ENCODE results near the gene PUM2. TPM values are rescaled to one million over a fixed set of nuclear protein-coding genes. Genes with fewer than 3 reads are reported as not detected.

Gene PUM2
- total RNA-seq, 1 experiment from 2014 or later = 117 TPM

DNA sequence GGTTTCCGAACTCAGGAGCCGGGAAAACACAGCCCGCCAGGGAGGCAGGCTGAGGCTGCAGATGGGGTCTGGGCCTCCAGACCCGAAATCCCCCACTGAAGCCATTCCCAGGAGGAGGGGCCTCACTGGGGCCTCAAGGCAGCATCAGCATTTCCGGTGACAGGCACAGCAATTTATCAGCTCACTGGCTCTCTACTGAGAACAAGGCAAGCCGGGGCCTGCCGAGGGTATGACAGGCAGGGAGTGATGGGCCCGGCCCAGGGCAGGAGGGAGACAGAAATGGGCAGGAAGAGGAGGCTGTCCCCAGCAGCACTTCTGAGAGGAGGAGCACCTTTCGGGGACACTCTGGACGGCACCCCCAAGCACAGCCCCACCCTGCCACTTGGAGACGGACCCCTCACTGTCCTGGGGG, 138.2 kb downstream of the PUM2 start:
- no TSS peak for BruUV-seq (replicated peaks)
- peaks cover 41% of the 10 kb centered on the region for H3K4me1 ChIP-seq
- ChIA-PET CTCF (interaction anchor here (2.6 kb wide), 1 partner anchor 12 kb away, joined by 27 read pairs; the partner anchor contains the start of gene SDC1), POLR2A (interaction anchor here (0.5 kb wide), 1 partner anchor 85 kb away, joined by 6 read pairs; no protein-coding TSS in a partner anchor)
- Mint-ChIP-seq H3K36me3 (ENCODE audit: insufficient read depth, unreplicated experiment) (no peaks in the 10 kb centered on the region), H3K4me1 (ENCODE audit: low read depth, unreplicated experiment) (peaks cover 22% of the 10 kb centered on the region), H3K9me3 (ENCODE audit: unreplicated experiment) (no peaks in the 10 kb centered on the region), H3K27ac (ENCODE audit: unreplicated experiment) (no peak overlapping the region), H3K4me3 (ENCODE audit: unreplicated experiment) (no peak overlapping the region), H3K27me3 (ENCODE audit: insufficient read depth, unreplicated experiment) (no peaks in the 10 kb centered on the region)
- intact Hi-C loops (cut with micrococcal nuclease; ENCODE audit: unreplicated experiment) = no loop called here
- TF ChIP-seq, protein P1, sequence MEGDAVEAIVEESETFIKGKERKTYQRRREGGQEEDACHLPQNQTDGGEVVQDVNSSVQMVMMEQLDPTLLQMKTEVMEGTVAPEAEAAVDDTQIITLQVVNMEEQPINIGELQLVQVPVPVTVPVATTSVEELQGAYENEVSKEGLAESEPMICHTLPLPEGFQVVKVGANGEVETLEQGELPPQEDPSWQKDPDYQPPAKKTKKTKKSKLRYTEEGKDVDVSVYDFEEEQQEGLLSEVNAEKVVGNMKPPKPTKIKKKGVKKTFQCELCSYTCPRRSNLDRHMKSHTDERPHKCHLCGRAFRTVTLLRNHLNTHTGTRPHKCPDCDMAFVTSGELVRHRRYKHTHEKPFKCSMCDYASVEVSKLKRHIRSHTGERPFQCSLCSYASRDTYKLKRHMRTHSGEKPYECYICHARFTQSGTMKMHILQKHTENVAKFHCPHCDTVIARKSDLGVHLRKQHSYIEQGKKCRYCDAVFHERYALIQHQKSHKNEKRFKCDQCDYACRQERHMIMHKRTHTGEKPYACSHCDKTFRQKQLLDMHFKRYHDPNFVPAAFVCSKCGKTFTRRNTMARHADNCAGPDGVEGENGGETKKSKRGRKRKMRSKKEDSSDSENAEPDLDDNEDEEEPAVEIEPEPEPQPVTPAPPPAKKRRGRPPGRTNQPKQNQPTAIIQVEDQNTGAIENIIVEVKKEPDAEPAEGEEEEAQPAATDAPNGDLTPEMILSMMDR (IDR thresholded peaks at IDR 0.05; ENCODE audit: insufficient read depth in 1 of 2, low read depth in 1 of 2, low read length in 1 of 2, severe bottlenecking in 1 of 2, unreplicated experiment in 1 of 2) = no peak
- H3K4me3 ChIP-seq (ENCODE audit: low read depth, low read length) = no peak overlapping the region
- no peaks in the 10 kb centered on the region for H3K36me3 ChIP-seq (ENCODE audit: control insufficient read depth, insufficient read depth, low read length)
- DNase-seq = no peak
- no peaks in the 10 kb centered on the region for H3K27me3 ChIP-seq (replicated peaks; ENCODE audit: control insufficient read depth, insufficient read depth, low read length)
- no peaks in the 10 kb centered on the region for H3K9me3 ChIP-seq

- Mint-ChIP-seq H3K27ac (ENCODE audit: unreplicated experiment) (no peak overlapping the region), H3K9me3 (ENCODE audit: unreplicated experiment) (no peaks in the 10 kb centered on the region), H3K4me1 (ENCODE audit: low read depth, unreplicated experiment) (peaks cover 23% of the 10 kb centered on the region), H3K4me3 (ENCODE audit: unreplicated experiment) (no peak overlapping the region), H3K36me3 (ENCODE audit: insufficient read depth, unreplicated experiment) (no peaks in the 10 kb centered on the region), H3K27me3 (ENCODE audit: insufficient read depth, unreplicated experiment) (no peaks in the 10 kb centered on the region)
- no peaks in the 10 kb centered on the region for H3K36me3 ChIP-seq (ENCODE audit: control insufficient read depth, insufficient read depth, low read length)
- H3K9me3 ChIP-seq = no peaks in the 10 kb centered on the region
- H3K4me3 ChIP-seq (ENCODE audit: low read depth, low read length) = no peak overlapping the region
- intact Hi-C loops (cut with micrococcal nuclease; ENCODE audit: unreplicated experiment) = no loop called here
- ChIA-PET POLR2A (no interaction called here), CTCF (no interaction called here)
- H3K4me1 ChIP-seq = peaks cover 41% of the 10 kb centered on the region
- TF ChIP-seq, protein P1 (IDR thresholded peaks at IDR 0.05; ENCODE audit: insufficient read depth in 1 of 2, low read depth in 1 of 2, low read length in 1 of 2, severe bottlenecking in 1 of 2, unreplicated experiment in 1 of 2) = no peak
- DNase-seq = no peak
- no TSS peak for BruUV-seq (replicated peaks)
- no peaks in the 10 kb centered on the region for H3K27me3 ChIP-seq (replicated peaks; ENCODE audit: control insufficient read depth, insufficient read depth, low read length)
These were observed 138.7 kb downstream of the PUM2 start for GRCh38 chr2:20211860-20212458.

DNA sequence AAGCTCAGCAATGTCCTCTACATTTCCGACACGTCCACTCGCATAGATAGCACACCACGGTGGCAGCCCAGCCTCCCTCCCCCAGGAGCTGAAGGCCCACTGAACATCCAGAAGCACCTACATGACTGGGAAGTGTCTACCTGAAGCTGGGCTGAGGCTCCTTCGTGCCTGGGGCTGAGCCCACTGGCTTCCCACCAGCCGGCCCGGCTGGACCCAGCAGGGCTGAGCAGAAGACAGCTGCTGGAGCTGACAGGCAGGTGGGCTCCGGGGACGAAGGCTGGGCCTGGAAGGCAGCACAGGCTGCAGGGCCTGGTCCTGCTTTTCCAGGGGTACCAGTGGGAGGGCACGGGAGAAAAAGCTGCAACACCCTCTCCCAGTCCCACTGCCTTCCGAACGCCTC, 139.2 kb downstream of the PUM2 start:
- Histone ChIP-seq H3K36me3 (ENCODE audit: control insufficient read depth, insufficient read depth, low read length) (no peaks in the 10 kb centered on the region), H3K9me3 (no peaks in the 10 kb centered on the region), H3K4me1 (peaks cover 41% of the 10 kb centered on the region), H3K27me3 (replicated peaks; ENCODE audit: control insufficient read depth, insufficient read depth, low read length) (no peaks in the 10 kb centered on the region), H3K4me3 (ENCODE audit: low read depth, low read length) (no peak overlapping the region)
- TF ChIP-seq, protein P1 (IDR thresholded peaks at IDR 0.05; ENCODE audit: insufficient read depth in 1 of 2, low read depth in 1 of 2, low read length in 1 of 2, severe bottlenecking in 1 of 2, unreplicated experiment in 1 of 2) = no peak
- H3K9me3 Mint-ChIP-seq (ENCODE audit: unreplicated experiment) = no peaks in the 10 kb centered on the region
- no peak overlapping the region for H3K27ac Mint-ChIP-seq (ENCODE audit: unreplicated experiment)
- no peaks in the 10 kb centered on the region for H3K27me3 Mint-ChIP-seq (ENCODE audit: insufficient read depth, unreplicated experiment)
- ChIA-PET POLR2A (no interaction called here), CTCF (interaction anchor here (0.8 kb wide), 1 partner anchor 11 kb away, joined by 3 read pairs; no protein-coding TSS in a partner anchor)
- DNase-seq = no peak
- H3K36me3 Mint-ChIP-seq (ENCODE audit: insufficient read depth, unreplicated experiment) = no peaks in the 10 kb centered on the region
- intact Hi-C loops (cut with micrococcal nuclease; ENCODE audit: unreplicated experiment) = no loop called here
- no peak overlapping the region for H3K4me3 Mint-ChIP-seq (ENCODE audit: unreplicated experiment)
- peaks cover 23% of the 10 kb centered on the region for H3K4me1 Mint-ChIP-seq (ENCODE audit: low read depth, unreplicated experiment)
- no TSS peak for BruUV-seq (replicated peaks)

Measured in Caco-2 (cell line).